Ovary (tissue), 3 donors: ENCODE results near the gene CHD5.

Source experiments
- EP300 ChIP-seq: sonication (generic); formaldehyde crosslinking; IDR thresholded peaks from one replicate; pipeline ENCODE4 v1.6.1; 2017; ENCODE audit warnings: antibody characterized with exemption
- TF ChIP-seq, protein P1 (sequence below), 3 donors: fragments of 450-650 bp in 2 of 3; fragments of 200-600 bp in 1 of 3; IDR thresholded peaks; one replicate each; pipeline versions ENCODE4 v1.5.1 to v1.8.0; 2016 to 2022; ENCODE audit warnings: antibody characterized with exemption in 3 of 3, mild to moderate bottlenecking in 1 of 3
- donor health status: DM: no; HTN: no; CAD: no.

DNA sequence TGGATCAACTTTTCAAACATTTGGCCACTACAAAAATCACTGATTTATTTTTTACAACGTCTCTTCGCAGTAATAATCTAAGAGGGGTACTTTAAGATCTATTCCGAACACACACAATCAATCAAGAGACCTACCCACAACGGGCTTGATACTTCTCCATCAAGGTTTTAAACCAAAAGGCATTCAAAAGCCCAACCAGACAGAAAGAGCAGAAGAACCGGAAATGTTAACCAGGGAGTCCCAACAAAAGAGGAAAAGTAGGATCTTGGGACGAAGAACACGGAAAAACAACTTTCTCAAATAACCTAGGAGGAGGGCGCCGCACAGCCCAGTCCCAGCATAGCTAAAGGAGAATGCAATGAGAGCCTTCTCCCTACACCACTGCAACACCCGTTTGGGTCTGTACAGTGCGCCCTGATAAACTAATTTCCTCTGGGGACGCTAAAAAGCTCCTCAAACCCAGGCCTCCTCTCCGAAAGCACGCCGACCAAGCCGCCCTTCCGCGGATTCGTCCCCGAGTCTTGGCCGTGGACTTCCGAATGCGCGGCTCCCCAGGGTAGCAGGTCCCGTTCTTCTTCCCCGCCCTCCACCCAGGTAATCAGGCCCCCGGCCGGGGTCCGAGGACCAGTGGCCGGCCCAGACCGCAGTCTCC, 18.7 kb upstream of the CHD5 start:
- TF ChIP-seq, protein P1, sequence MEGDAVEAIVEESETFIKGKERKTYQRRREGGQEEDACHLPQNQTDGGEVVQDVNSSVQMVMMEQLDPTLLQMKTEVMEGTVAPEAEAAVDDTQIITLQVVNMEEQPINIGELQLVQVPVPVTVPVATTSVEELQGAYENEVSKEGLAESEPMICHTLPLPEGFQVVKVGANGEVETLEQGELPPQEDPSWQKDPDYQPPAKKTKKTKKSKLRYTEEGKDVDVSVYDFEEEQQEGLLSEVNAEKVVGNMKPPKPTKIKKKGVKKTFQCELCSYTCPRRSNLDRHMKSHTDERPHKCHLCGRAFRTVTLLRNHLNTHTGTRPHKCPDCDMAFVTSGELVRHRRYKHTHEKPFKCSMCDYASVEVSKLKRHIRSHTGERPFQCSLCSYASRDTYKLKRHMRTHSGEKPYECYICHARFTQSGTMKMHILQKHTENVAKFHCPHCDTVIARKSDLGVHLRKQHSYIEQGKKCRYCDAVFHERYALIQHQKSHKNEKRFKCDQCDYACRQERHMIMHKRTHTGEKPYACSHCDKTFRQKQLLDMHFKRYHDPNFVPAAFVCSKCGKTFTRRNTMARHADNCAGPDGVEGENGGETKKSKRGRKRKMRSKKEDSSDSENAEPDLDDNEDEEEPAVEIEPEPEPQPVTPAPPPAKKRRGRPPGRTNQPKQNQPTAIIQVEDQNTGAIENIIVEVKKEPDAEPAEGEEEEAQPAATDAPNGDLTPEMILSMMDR (IDR thresholded peaks at IDR 0.05), result no peak
- TF ChIP-seq EP300, result no peak
